GM21619 (cell line): ENCODE data around the gene RAI1.
"Not testable (repeated sequence)": the region's sequence is repeated elsewhere in the genome, so short reads cannot be mapped to it uniquely, and the experiment has no call there.

Source experiments
- ATAC-seq: cut with Tn5 transposase; IDR thresholded peaks from one replicate; pipeline ENCODE4 v1.9.1; 2021; ENCODE audit not compliant: unreplicated experiment

The RAI1 gene

GRCh38 chr17:17796787-17797061 lies 115.5 kb downstream of the RAI1 start:
- ATAC-seq: no peak

GRCh38 chr17:17797119-17797809 lies 116.0 kb downstream of the RAI1 start:
- ATAC-seq: no peak

GRCh38 chr17:17798010-17798556 lies 116.8 kb downstream of the RAI1 start:
- no peak for ATAC-seq

GRCh38 chr17:17798573-17799255 lies 117.5 kb downstream of the RAI1 start:
- ATAC-seq: no peak

- ATAC-seq: no peak
Measured at GRCh38 chr17:17800504-17801021, 119.3 kb downstream of the RAI1 start.

- ATAC-seq: no peak
Measured at GRCh38 chr17:17801800-17802481, 120.7 kb downstream of the RAI1 start.

- ATAC-seq: no peak
Measured at GRCh38 chr17:17804007-17804406, 122.7 kb downstream of the RAI1 start.

GRCh38 chr17:17805575-17805974 lies 124.3 kb downstream of the RAI1 start:
- ATAC-seq: no peak

- no peak for ATAC-seq
Measured at GRCh38 chr17:17806035-17806434, 124.8 kb downstream of the RAI1 start.

- ATAC-seq: no peak
Measured at GRCh38 chr17:17806611-17807274, 125.5 kb downstream of the RAI1 start.

GRCh38 chr17:17807440-17807839 lies 126.2 kb downstream of the RAI1 start:
- no peak for ATAC-seq

- ATAC-seq: not testable (repeated sequence)
Measured at GRCh38 chr17:17808200-17808599, 126.9 kb downstream of the RAI1 start.

- no peak for ATAC-seq
Measured at GRCh38 chr17:17808706-17809432, 127.6 kb downstream of the RAI1 start.

GRCh38 chr17:17809531-17810083 lies 128.3 kb downstream of the RAI1 start:
- ATAC-seq: no peak

- no peak for ATAC-seq
Measured at GRCh38 chr17:17810084-17810894, 129.0 kb downstream of the RAI1 start.

GRCh38 chr17:17810895-17811248 lies 129.6 kb downstream of the RAI1 start:
- no peak for ATAC-seq

GRCh38 chr17:17811381-17812210 lies 130.3 kb downstream of the RAI1 start:
- no peak for ATAC-seq

GRCh38 chr17:17812211-17813054 lies 131.2 kb downstream of the RAI1 start:
- ATAC-seq: no peak
